GOT3 (cell line): Measurements from ENCODE around the gene ARL13B.
"Not testable (repeated sequence)": the region's sequence is repeated elsewhere in the genome, so short reads cannot be mapped to it uniquely, and the experiment has no call there.

Experiments
- DNase-seq: peaks from one replicate; lab custom pipeline; 2025; ENCODE audit warnings: mixed read lengths; lab: John Stamatoyannopoulos, UW

ARL13B gene

GRCh38 chr3:93979850-93980676 is at the start of gene ARL13B:
Gene ARL13B (plus strand): TSS chr3:93980155. CDS start chr3:93980424, 269 bp downstream.
- DNase-seq: peak; percentile 81

GRCh38 chr3:93931597-93932229 is 48.2 kb upstream of the ARL13B start:
- DNase-seq: no peak

- DNase-seq: no peak
Measured at GRCh38 chr3:93934366-93935046, 45.4 kb upstream of the ARL13B start.

GRCh38 chr3:93936549-93936948 is 43.4 kb upstream of the ARL13B start:
- no peak for DNase-seq

GRCh38 chr3:93937485-93937884 is 42.5 kb upstream of the ARL13B start:
- not testable (repeated sequence) for DNase-seq

GRCh38 chr3:93949958-93950357 is 30.0 kb upstream of the ARL13B start:
- DNase-seq: not testable (repeated sequence)

GRCh38 chr3:93961026-93961425 is 18.9 kb upstream of the ARL13B start:
- no peak for DNase-seq

- DNase-seq: no peak
Measured at GRCh38 chr3:93961489-93961888, 18.5 kb upstream of the ARL13B start.

- DNase-seq: no peak
Measured at GRCh38 chr3:93962798-93963197, 17.2 kb upstream of the ARL13B start.

GRCh38 chr3:93965106-93965505 is 14.8 kb upstream of the ARL13B start:
- not testable (repeated sequence) for DNase-seq

- no peak for DNase-seq
Measured at GRCh38 chr3:93969443-93969842, 10.5 kb upstream of the ARL13B start.

- DNase-seq: no peak
Measured at GRCh38 chr3:93969997-93970396, 10.0 kb upstream of the ARL13B start.

GRCh38 chr3:93973131-93974126 is 6.5 kb upstream of the ARL13B start, which contains the start of gene PROS1:
Gene PROS1 (minus strand): TSS chr3:93973896. CDS start chr3:93973749, 147 bp downstream.
- DNase-seq: peak; percentile 56

GRCh38 chr3:93981649-93982048 is 1.7 kb downstream of the ARL13B start:
- no peak for DNase-seq

GRCh38 chr3:93983408-93983807 is 3.5 kb downstream of the ARL13B start:
- no peak for DNase-seq

- no peak for DNase-seq
Measured at GRCh38 chr3:93984618-93985017, 4.7 kb downstream of the ARL13B start.

GRCh38 chr3:93988283-93988682 is 8.3 kb downstream of the ARL13B start:
- no peak for DNase-seq

- DNase-seq: no peak
Measured at GRCh38 chr3:93988764-93989163, 8.8 kb downstream of the ARL13B start.

GRCh38 chr3:93989241-93989640 is 9.3 kb downstream of the ARL13B start:
- no peak for DNase-seq

- DNase-seq: no peak
Measured at GRCh38 chr3:93991631-93992030, 11.7 kb downstream of the ARL13B start.

GRCh38 chr3:93992207-93992606 is 12.3 kb downstream of the ARL13B start:
- no peak for DNase-seq
